T-helper 1 cell treated with Interleukin-12 subunit alpha and Interleukin-12 subunit beta and Interleukin-4 antibody, amounts not matched to agents 30 ng/mL and 1 ng/mL, for 36 hours (primary cell): ENCODE data around the gene PEAK3. TPM values are rescaled to one million over a fixed set of nuclear protein-coding genes. Genes with fewer than 3 reads are reported as not detected.

ENCODE experiments used
- intact Hi-C: fragments of 100-400 bp; cut with micrococcal nuclease; formaldehyde crosslinking; loops from one replicate; pipeline ENCODE4 v1.15.1; 2024
- total RNA-seq: library from RNA; stranded (reverse); gene quantifications from 2 replicates; pipeline ENCODE4 v1.2.3, GENCODE V29; 2022

Gene PEAK3
- total RNA-seq, 1 donor from 2014 or later: 1.2 TPM

GRCh38 chr19:2253106-2254063, 28.6 kb downstream of the PEAK3 start:
- intact Hi-C loops: no loop called here

- intact Hi-C loops: no loop called here
Measured at GRCh38 chr19:2252797-2253105, 29.2 kb downstream of the PEAK3 start.

GRCh38 chr19:2252055-2252796, 29.7 kb downstream of the PEAK3 start:
- intact Hi-C loops: no loop called here

GRCh38 chr19:2251106-2252054, 30.6 kb downstream of the PEAK3 start:
- intact Hi-C loops: no loop called here

GRCh38 chr19:2250766-2251105, 31.2 kb downstream of the PEAK3 start:
- intact Hi-C loops: no loop called here

GRCh38 chr19:2249880-2250765, 31.9 kb downstream of the PEAK3 start:
- intact Hi-C loops: no loop called here

GRCh38 chr19:2249010-2249866, 32.7 kb downstream of the PEAK3 start, which contains the start of gene AMH:
AMH (plus strand) TSS chr19:2249323; CDS start chr19:2249333, 10 bp downstream.
- intact Hi-C loops: no loop called here

- intact Hi-C loops: no loop called here
Measured at GRCh38 chr19:2248136-2249009, 33.6 kb downstream of the PEAK3 start.

- intact Hi-C loops: no loop called here
Measured at GRCh38 chr19:2247433-2248101, 34.4 kb downstream of the PEAK3 start.

- intact Hi-C loops: no loop called here
Measured at GRCh38 chr19:2246801-2247361, 35.1 kb downstream of the PEAK3 start.

- intact Hi-C loops: no loop called here
Measured at GRCh38 chr19:2246014-2246620, 35.9 kb downstream of the PEAK3 start.

GRCh38 chr19:2245273-2245672, 36.7 kb downstream of the PEAK3 start:
- intact Hi-C loops: no loop called here

- intact Hi-C loops: no loop called here
Measured at GRCh38 chr19:2244486-2244885, 37.5 kb downstream of the PEAK3 start.

GRCh38 chr19:2244125-2244411, 37.9 kb downstream of the PEAK3 start:
- intact Hi-C loops: no loop called here

GRCh38 chr19:2243274-2244124, 38.5 kb downstream of the PEAK3 start:
- intact Hi-C loops: no loop called here

- intact Hi-C loops: no loop called here
Measured at GRCh38 chr19:2242816-2243215, 39.2 kb downstream of the PEAK3 start.
